Loucy (cell line): ENCODE results near the gene DLGAP1.

Experiments
- H2AFZ ChIP-seq: fragments of 200-600 bp; sonication (generic); 2 replicates; pipeline ENCODE4 v1.6.0; 2016; ENCODE audit warnings: antibody characterized with exemption, mild to moderate bottlenecking, low read length, moderate library complexity
- H3F3A ChIP-seq: fragments of 200-600 bp; 2 replicates; pipeline ENCODE4 v1.6.0; 2016; ENCODE audit warnings: antibody characterized with exemption, low read depth, mild to moderate bottlenecking
- H3K27me3 ChIP-seq: fragments of 200-600 bp; sonication (generic); 2 replicates; pipeline ENCODE4 v1.6.1; 2014; ENCODE audit warnings: low read length, mild to moderate bottlenecking; ENCODE audit not compliant: insufficient read depth, poor library complexity, severe bottlenecking
- H3K36me3 ChIP-seq: fragments of 200-600 bp; sonication (generic); 2 replicates; pipeline ENCODE4 v1.6.1; 2016; ENCODE audit warnings: low read length; ENCODE audit not compliant: insufficient read depth
- H3K4me1 ChIP-seq: fragments of 200-600 bp; sonication (generic); 2 replicates; pipeline ENCODE4 v1.5.1; 2014; ENCODE audit warnings: low read length, mild to moderate bottlenecking; ENCODE audit not compliant: insufficient read depth, poor library complexity, severe bottlenecking
- H3K4me2 ChIP-seq: fragments of 200-600 bp; sonication (generic); 2 replicates; pipeline ENCODE4 v1.6.0; 2014; ENCODE audit warnings: antibody characterized with exemption, low read length, low read depth, mild to moderate bottlenecking; ENCODE audit not compliant: poor library complexity, severe bottlenecking
- H3K4me3 ChIP-seq: fragments of 200-600 bp; sonication (generic); 2 replicates; pipeline ENCODE4 v1.5.1; 2014; ENCODE audit warnings: low read length, mild to moderate bottlenecking, mixed read lengths; ENCODE audit not compliant: poor library complexity, severe bottlenecking
- H3K79me2 ChIP-seq: fragments of 200-600 bp; sonication (generic); 2 replicates; pipeline ENCODE4 v1.6.1; 2014; ENCODE audit warnings: low read length; ENCODE audit not compliant: insufficient read depth
- H3K9ac ChIP-seq: fragments of 200-600 bp; sonication (generic); 2 replicates; pipeline ENCODE4 v1.6.0; 2014; ENCODE audit warnings: mild to moderate bottlenecking, low read depth, low read length, moderate library complexity; ENCODE audit not compliant: poor library complexity, severe bottlenecking
- H3K9me2 ChIP-seq: fragments of 200-600 bp; sonication (generic); replicated peaks from 2 replicates; pipeline ENCODE4 v1.6.1; 2016; ENCODE audit warnings: low read depth, low read length, mixed read lengths
- H3K9me3 ChIP-seq: fragments of 200-600 bp; sonication (generic); 2 replicates; pipeline ENCODE4 v1.6.1; 2014; ENCODE audit warnings: mild to moderate bottlenecking, antibody characterized with exemption, low read length, low read depth; ENCODE audit not compliant: insufficient read depth
- H4K20me1 ChIP-seq: fragments of 200-600 bp; sonication (generic); 2 replicates; pipeline ENCODE4 v1.6.0; 2014; ENCODE audit warnings: antibody characterized with exemption, low read length, mild to moderate bottlenecking; ENCODE audit not compliant: insufficient read depth, poor library complexity, severe bottlenecking
- CTCF ChIP-seq: fragments of 200-600 bp; sonication (generic); conservative IDR thresholded peaks from 2 replicates; pipeline ENCODE4 v1.5.1; 2014; ENCODE audit warnings: mild to moderate bottlenecking, antibody characterized with exemption, low read length
- EZH2phosphoT487 ChIP-seq: fragments of 200-600 bp; IDR thresholded peaks from 2 replicates; pipeline ENCODE4 v1.6.1; 2018; ENCODE audit warnings: antibody characterized with exemption, mild to moderate bottlenecking, moderate library complexity, borderline replicate concordance

The DLGAP1 gene

GRCh38 chr18:3824101-3824500 lies 631.0 kb downstream of the DLGAP1 start:
- no peaks in the 10 kb centered on the region for H3K36me3 ChIP-seq
- no peak for TF ChIP-seq CTCF
- no peak for TF ChIP-seq EZH2phosphoT487
- H3K9me3 ChIP-seq, result no peaks in the 10 kb centered on the region
- no peaks in the 10 kb centered on the region for H3K4me1 ChIP-seq
- H3K4me2 ChIP-seq, result no peak overlapping the region
- H3K27me3 ChIP-seq, result no peaks in the 10 kb centered on the region
- no peaks in the 10 kb centered on the region for H4K20me1 ChIP-seq
- no peak overlapping the region for H3K4me3 ChIP-seq
- H3K79me2 ChIP-seq, result no peaks in the 10 kb centered on the region
- no peaks in the 10 kb centered on the region for H3K9me2 ChIP-seq
- no peak overlapping the region for H3K9ac ChIP-seq
- no peak overlapping the region for H2AFZ ChIP-seq
- no peaks in the 10 kb centered on the region for H3F3A ChIP-seq

GRCh38 chr18:3823073-3823472 lies 632.0 kb downstream of the DLGAP1 start:
- no peaks in the 10 kb centered on the region for H3K27me3 ChIP-seq
- H3K36me3 ChIP-seq, result no peaks in the 10 kb centered on the region
- TF ChIP-seq CTCF, result no peak
- no peak for TF ChIP-seq EZH2phosphoT487
- H3K9ac ChIP-seq, result no peak overlapping the region
- H2AFZ ChIP-seq, result no peak overlapping the region
- no peak overlapping the region for H3K4me2 ChIP-seq
- H3K4me3 ChIP-seq, result no peak overlapping the region
- H3K9me3 ChIP-seq, result no peaks in the 10 kb centered on the region
- no peaks in the 10 kb centered on the region for H4K20me1 ChIP-seq
- no peaks in the 10 kb centered on the region for H3K79me2 ChIP-seq
- no peaks in the 10 kb centered on the region for H3K9me2 ChIP-seq
- no peaks in the 10 kb centered on the region for H3F3A ChIP-seq
- no peaks in the 10 kb centered on the region for H3K4me1 ChIP-seq

- Histone ChIP-seq H3F3A (no peaks in the 10 kb centered on the region), H3K9me2 (no peaks in the 10 kb centered on the region), H3K4me2 (no peak overlapping the region), H3K4me3 (no peak overlapping the region), H4K20me1 (no peaks in the 10 kb centered on the region), H3K9me3 (no peaks in the 10 kb centered on the region), H3K4me1 (no peaks in the 10 kb centered on the region), H3K9ac (no peak overlapping the region), H3K79me2 (no peaks in the 10 kb centered on the region), H3K27me3 (no peaks in the 10 kb centered on the region), H3K36me3 (no peaks in the 10 kb centered on the region), H2AFZ (no peak overlapping the region)
- no peak for TF ChIP-seq CTCF
Measured at GRCh38 chr18:3821524-3821923, 633.6 kb downstream of the DLGAP1 start.
